NCI-H1417 treated with DMSO at 0.1 percent for 48 hours (cell line): ENCODE data around the gene TM9SF1.
"Not testable (repeated sequence)": the region's sequence is repeated elsewhere in the genome, so short reads cannot be mapped to it uniquely, and the experiment has no call there.

Experiments
- DNase-seq: peaks from one replicate; lab custom pipeline; 2025; lab: John Stamatoyannopoulos, UW

The TM9SF1 gene

GRCh38 chr14:24226473-24226872, 31.2 kb upstream of the TM9SF1 start:
- no peak for DNase-seq

GRCh38 chr14:24224618-24225071, 29.4 kb upstream of the TM9SF1 start:
- DNase-seq, result no peak

- not testable (repeated sequence) for DNase-seq
These were observed 27.7 kb upstream of the TM9SF1 start for GRCh38 chr14:24222987-24223386.

- DNase-seq, result no peak
These were observed 24.3 kb upstream of the TM9SF1 start for GRCh38 chr14:24219521-24219920.

- DNase-seq, result no peak
These were observed 23.8 kb upstream of the TM9SF1 start for GRCh38 chr14:24219080-24219479.

GRCh38 chr14:24216876-24217275, 21.6 kb upstream of the TM9SF1 start:
- DNase-seq, result not testable (repeated sequence)

- DNase-seq, result no peak
These were observed 21.1 kb upstream of the TM9SF1 start for GRCh38 chr14:24216345-24216699.

GRCh38 chr14:24215495-24216344, 20.5 kb upstream of the TM9SF1 start, which contains the start of gene MDP1:
Gene MDP1 (minus strand): TSS chr14:24216066. CDS start chr14:24215955, 111 bp downstream.
- peak; percentile 24 for DNase-seq

- DNase-seq, result no peak
These were observed 18.8 kb upstream of the TM9SF1 start for GRCh38 chr14:24213866-24214662.

GRCh38 chr14:24212924-24213865, 18.0 kb upstream of the TM9SF1 start, which contains the start of gene CHMP4A:
Gene CHMP4A (minus strand): TSS chr14:24213488. CDS start chr14:24213439, 49 bp downstream.
- DNase-seq, result peak; percentile 79

- no peak for DNase-seq
These were observed 16.1 kb upstream of the TM9SF1 start for GRCh38 chr14:24211311-24211710.

GRCh38 chr14:24207625-24208024, 12.4 kb upstream of the TM9SF1 start:
- no peak for DNase-seq

GRCh38 chr14:24207104-24207551, 11.9 kb upstream of the TM9SF1 start:
- no peak for DNase-seq

GRCh38 chr14:24206260-24207103, 11.2 kb upstream of the TM9SF1 start:
- DNase-seq, result no peak

GRCh38 chr14:24204163-24205146, 9.2 kb upstream of the TM9SF1 start:
- DNase-seq, result no peak

- not testable (repeated sequence) for DNase-seq
These were observed 8.1 kb upstream of the TM9SF1 start for GRCh38 chr14:24203249-24203886.

GRCh38 chr14:24202538-24202937, 7.3 kb upstream of the TM9SF1 start:
- not testable (repeated sequence) for DNase-seq

GRCh38 chr14:24198814-24199524, 3.7 kb upstream of the TM9SF1 start:
- no peak for DNase-seq
